ENCODE measurements around the gene C10orf120.
A peak's percentile ranks its signal among the peaks of the same experiment; 100 is the strongest.

C10orf120 gene

GRCh38 chr10:122706467-122706866 is 6.8 kb upstream of the C10orf120 start:
- Histone ChIP-seq H3K9me3 (ENCODE audit: insufficient read depth, low read depth, low read length) (no peaks in the 10 kb centered on the region), H3K4me2 (ENCODE audit: low read depth, low read length, poor library complexity, severe bottlenecking) (no peak overlapping the region), H4K20me1 (ENCODE audit: insufficient read depth, low read length, poor library complexity, severe bottlenecking) (no peaks in the 10 kb centered on the region), H3K9ac (ENCODE audit: low read depth, low read length, poor library complexity, severe bottlenecking) (no peak overlapping the region), H3K36me3 (ENCODE audit: insufficient read depth, low read length) (no peaks in the 10 kb centered on the region), H3K79me2 (ENCODE audit: insufficient read depth, low read length) (no peaks in the 10 kb centered on the region), H3K4me3 (ENCODE audit: low read length, poor library complexity, severe bottlenecking) (no peak overlapping the region), H3K4me1 (ENCODE audit: insufficient read depth, low read length, poor library complexity, severe bottlenecking) (no peaks in the 10 kb centered on the region), H3K27me3 (ENCODE audit: insufficient read depth, low read length, poor library complexity, severe bottlenecking) (no peaks in the 10 kb centered on the region), H3F3A (ENCODE audit: low read depth) (no peaks in the 10 kb centered on the region), H2AFZ (ENCODE audit: low read length) (no peak overlapping the region), H3K9me2 (replicated peaks; ENCODE audit: low read depth, low read length) (no peaks in the 10 kb centered on the region)
- TF ChIP-seq CTCF (conservative IDR thresholded peaks at IDR 0.05; ENCODE audit: low read length) (no peak), EZH2phosphoT487 (IDR thresholded peaks at IDR 0.05; ENCODE audit: borderline replicate concordance) (no peak)

- H3K9me3 ChIP-seq (ENCODE audit: insufficient read depth, low read depth, low read length) = no peaks in the 10 kb centered on the region
- H4K20me1 ChIP-seq (ENCODE audit: insufficient read depth, low read length, poor library complexity, severe bottlenecking) = no peaks in the 10 kb centered on the region
- no peaks in the 10 kb centered on the region for H3K9me2 ChIP-seq (replicated peaks; ENCODE audit: low read depth, low read length)
- no peaks in the 10 kb centered on the region for H3F3A ChIP-seq (ENCODE audit: low read depth)
- no peak overlapping the region for H3K4me3 ChIP-seq (ENCODE audit: low read length, poor library complexity, severe bottlenecking)
- no peak overlapping the region for H3K4me2 ChIP-seq (ENCODE audit: low read depth, low read length, poor library complexity, severe bottlenecking)
- no peak overlapping the region for H2AFZ ChIP-seq (ENCODE audit: low read length)
- no peaks in the 10 kb centered on the region for H3K36me3 ChIP-seq (ENCODE audit: insufficient read depth, low read length)
- TF ChIP-seq EZH2phosphoT487 (IDR thresholded peaks at IDR 0.05; ENCODE audit: borderline replicate concordance) (no peak), CTCF (conservative IDR thresholded peaks at IDR 0.05; ENCODE audit: low read length) (peak; percentile 96)
- H3K4me1 ChIP-seq (ENCODE audit: insufficient read depth, low read length, poor library complexity, severe bottlenecking) = no peaks in the 10 kb centered on the region
- no peaks in the 10 kb centered on the region for H3K27me3 ChIP-seq (ENCODE audit: insufficient read depth, low read length, poor library complexity, severe bottlenecking)
- H3K79me2 ChIP-seq (ENCODE audit: insufficient read depth, low read length) = no peaks in the 10 kb centered on the region
- no peak overlapping the region for H3K9ac ChIP-seq (ENCODE audit: low read depth, low read length, poor library complexity, severe bottlenecking)
Observed at GRCh38 chr10:122703483-122704448, 4.1 kb upstream of the C10orf120 start.

GRCh38 chr10:122702275-122702674 is 2.6 kb upstream of the C10orf120 start:
- TF ChIP-seq EZH2phosphoT487 (IDR thresholded peaks at IDR 0.05; ENCODE audit: borderline replicate concordance) (no peak), CTCF (conservative IDR thresholded peaks at IDR 0.05; ENCODE audit: low read length) (no peak)
- no peaks in the 10 kb centered on the region for H3F3A ChIP-seq (ENCODE audit: low read depth)
- H3K9ac ChIP-seq (ENCODE audit: low read depth, low read length, poor library complexity, severe bottlenecking) = no peak overlapping the region
- no peaks in the 10 kb centered on the region for H3K36me3 ChIP-seq (ENCODE audit: insufficient read depth, low read length)
- H3K79me2 ChIP-seq (ENCODE audit: insufficient read depth, low read length) = no peaks in the 10 kb centered on the region
- no peaks in the 10 kb centered on the region for H4K20me1 ChIP-seq (ENCODE audit: insufficient read depth, low read length, poor library complexity, severe bottlenecking)
- no peaks in the 10 kb centered on the region for H3K4me1 ChIP-seq (ENCODE audit: insufficient read depth, low read length, poor library complexity, severe bottlenecking)
- H2AFZ ChIP-seq (ENCODE audit: low read length) = no peak overlapping the region
- H3K9me2 ChIP-seq (replicated peaks; ENCODE audit: low read depth, low read length) = no peaks in the 10 kb centered on the region
- H3K4me3 ChIP-seq (ENCODE audit: low read length, poor library complexity, severe bottlenecking) = no peak overlapping the region
- H3K4me2 ChIP-seq (ENCODE audit: low read depth, low read length, poor library complexity, severe bottlenecking) = no peak overlapping the region
- H3K27me3 ChIP-seq (ENCODE audit: insufficient read depth, low read length, poor library complexity, severe bottlenecking) = no peaks in the 10 kb centered on the region
- H3K9me3 ChIP-seq (ENCODE audit: insufficient read depth, low read depth, low read length) = no peaks in the 10 kb centered on the region
